CD4-positive, alpha-beta T cell treated with Interleukin-17A for 1 hour (primary cell): ENCODE measurements around the gene MAPRE2.

Experiments
- DNase-seq: peaks from one replicate; pipeline ENCODE4 v3.0.0-alpha.2; 2020

MAPRE2 gene

GRCh38 chr18:35040988-35041814, at the start of gene MAPRE2:
Gene MAPRE2 (plus strand): TSS chr18:35041413. CDS start chr18:35041540, 127 bp downstream.
- peak; percentile 99 for DNase-seq

DNA sequence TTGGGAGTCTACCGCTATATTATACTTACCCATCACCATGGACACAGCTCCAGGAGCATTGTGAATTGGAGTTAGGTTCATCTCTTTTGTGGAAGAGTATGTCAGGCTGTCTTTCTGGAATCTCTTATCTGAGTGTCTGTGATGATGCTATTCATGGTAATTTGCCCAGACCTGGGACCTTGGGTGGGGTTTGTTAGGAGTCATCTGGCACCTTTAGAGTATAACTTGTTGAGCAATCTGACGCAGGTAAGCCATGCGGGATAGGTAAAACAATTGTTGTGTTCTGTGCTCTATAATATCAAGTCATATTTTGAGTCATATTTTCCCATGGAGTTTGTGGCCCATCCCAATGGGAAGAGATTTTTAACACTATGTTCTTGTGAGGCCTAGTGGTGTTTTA, 49.7 kb upstream of the MAPRE2 start:
- no peak for DNase-seq

DNA sequence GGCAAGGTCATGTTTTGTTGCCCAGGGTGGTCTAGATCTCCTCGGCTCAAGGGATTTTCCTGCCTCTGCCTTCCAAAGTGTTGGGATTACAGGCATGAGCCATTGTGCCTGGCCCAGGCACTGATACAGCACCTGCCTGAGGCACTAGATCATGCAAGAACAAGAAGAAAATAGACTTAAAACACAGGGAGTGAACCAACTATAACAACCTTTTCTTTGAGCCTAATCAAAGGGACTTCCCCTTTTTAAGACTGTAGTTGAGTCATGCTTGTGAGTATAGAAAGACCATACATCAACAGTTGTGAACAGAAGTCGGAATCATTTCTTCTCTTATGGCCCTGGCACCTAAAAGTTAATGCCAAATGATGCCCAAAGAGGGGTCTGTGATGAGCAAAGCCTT, 47.9 kb upstream of the MAPRE2 start:
- DNase-seq = no peak

DNA sequence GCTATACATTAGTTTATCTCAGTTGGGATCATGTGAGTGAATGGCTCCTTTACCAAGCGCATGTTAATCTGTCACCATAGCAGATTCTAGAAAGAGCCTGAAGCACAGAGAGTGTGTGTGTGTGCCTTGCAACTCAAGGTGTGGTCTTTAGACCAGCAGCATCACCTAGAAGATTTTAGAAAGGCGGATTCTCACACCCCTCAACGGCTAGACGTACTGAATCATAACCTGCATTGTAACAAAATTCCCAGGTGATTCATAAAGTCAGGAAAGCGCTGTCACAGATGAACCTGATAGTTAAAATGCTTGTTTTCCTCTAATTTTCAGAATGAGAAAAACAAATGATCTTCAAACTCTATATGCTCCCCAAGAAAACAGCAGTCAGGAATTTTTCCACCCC, 45.5 kb upstream of the MAPRE2 start:
- no peak for DNase-seq

DNA sequence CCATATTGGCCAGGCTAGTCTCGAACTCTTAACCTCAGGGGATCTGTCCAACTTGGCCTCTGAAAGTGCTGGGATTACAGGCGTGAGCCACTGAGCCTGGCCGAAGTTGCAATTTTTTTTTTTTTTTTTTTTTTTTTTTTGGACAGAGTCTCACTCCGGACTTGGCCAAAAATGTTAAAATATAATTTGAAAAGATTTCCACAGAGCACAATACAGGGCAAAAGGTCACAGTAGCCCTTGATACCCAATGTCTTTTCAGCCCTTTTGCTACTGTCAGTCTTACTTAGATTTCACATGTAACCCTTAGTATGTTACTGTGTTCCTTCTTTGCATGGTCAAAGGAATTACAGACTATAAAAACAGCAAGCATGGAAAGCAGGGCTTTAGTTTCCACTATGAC, 42.6 kb upstream of the MAPRE2 start:
- no peak for DNase-seq

DNA sequence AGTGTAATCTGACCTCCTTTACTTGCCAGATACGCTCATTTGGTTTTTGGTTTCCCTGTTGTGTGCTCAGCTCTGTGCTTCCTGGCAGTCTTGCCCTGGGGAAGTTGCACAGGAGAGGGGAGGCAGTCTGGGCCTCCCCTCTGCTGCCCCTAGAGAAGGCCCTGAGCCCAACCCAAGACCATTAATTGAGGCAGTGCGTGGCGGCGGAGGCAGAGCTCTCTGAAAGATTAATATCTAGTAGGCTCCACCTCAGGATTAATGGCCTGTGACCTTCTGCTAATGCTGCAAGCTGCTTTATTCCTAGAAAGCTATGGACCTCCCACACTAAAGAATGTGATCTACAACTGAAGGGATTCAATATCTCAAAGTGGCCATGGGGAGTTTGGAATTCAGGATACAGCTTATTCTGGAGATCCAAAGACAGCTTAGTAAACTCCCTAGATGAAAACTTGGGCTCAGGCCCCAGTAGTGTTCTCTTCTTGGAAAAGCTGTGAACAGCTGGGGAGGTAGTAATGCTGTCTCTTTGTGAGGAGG, 41.4 kb upstream of the MAPRE2 start:
- no peak for DNase-seq

DNA sequence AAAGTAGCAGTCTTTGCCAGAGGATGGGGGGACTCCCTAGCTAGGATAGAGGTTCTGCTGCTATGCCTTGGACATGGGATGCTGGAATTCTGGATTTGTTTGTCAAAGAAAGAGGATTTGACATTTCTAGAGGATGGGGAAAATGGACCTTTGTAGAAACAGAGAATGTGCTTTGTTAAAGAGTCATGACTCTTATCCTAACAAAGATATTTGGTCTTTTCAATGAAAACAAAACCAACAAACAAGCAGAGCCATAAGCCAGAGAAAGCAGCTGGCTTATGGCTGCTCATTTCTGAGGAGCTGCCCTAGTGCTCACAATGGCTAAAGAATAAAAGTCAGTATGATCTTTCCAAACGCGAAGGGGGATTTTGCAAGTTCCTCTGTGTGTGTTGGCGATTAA, 40.8 kb upstream of the MAPRE2 start:
- DNase-seq = no peak

GRCh38 chr18:35002120-35002519, 39.1 kb upstream of the MAPRE2 start:
- no peak for DNase-seq

DNA sequence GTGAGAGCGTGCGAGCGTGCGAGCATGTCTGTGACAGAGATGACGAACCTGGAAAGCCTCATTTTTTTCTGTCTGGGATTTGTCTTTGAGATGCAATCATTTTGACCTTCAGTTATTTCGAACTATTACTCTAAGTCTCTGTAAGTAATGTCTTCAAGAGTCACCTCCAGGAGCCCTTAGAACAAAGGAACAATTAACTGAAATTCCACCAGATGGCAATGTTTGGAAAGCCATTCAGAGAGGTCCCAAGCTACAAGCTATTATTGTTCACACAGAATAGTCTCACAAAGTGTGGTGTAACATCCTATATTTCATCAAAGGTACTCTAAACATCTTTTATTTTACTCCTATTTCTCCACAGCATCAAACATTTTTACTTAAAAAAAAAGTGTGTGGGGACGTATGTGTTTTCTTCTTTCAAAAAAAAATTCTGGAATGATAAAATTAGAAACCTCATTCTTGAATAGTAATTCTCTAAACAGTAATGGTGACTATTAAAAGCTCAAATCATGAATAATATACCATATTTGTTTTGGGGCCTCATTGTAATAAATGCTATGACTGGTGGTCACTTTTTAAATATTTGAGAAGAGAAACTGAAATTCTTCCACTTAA, 35.1 kb upstream of the MAPRE2 start:
- DNase-seq = peak; percentile 76

- DNase-seq = no peak
Observed at GRCh38 chr18:35010156-35010555, 31.1 kb upstream of the MAPRE2 start.

DNA sequence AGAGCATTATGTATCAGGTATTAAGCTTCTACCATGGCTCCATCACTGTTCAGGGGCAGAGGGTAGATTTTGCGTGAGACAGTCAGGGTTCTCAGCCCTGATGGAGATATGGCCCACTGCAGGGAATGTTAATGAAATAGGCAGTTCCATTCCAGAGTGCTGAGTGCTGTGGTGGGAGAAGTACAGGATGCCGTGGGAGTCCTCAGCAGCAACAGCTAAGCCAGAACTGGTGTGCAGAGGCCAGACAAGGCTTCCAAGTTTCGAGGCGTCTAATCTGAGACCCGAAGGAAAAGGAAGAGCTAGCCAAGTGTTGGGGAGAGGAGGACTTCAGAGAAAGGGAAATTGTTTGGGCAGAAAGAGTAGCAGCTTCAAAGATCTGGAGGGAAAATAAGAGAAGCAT, 30.2 kb upstream of the MAPRE2 start:
- DNase-seq = no peak

GRCh38 chr18:35019933-35020332, 21.3 kb upstream of the MAPRE2 start:
- DNase-seq = no peak

DNA sequence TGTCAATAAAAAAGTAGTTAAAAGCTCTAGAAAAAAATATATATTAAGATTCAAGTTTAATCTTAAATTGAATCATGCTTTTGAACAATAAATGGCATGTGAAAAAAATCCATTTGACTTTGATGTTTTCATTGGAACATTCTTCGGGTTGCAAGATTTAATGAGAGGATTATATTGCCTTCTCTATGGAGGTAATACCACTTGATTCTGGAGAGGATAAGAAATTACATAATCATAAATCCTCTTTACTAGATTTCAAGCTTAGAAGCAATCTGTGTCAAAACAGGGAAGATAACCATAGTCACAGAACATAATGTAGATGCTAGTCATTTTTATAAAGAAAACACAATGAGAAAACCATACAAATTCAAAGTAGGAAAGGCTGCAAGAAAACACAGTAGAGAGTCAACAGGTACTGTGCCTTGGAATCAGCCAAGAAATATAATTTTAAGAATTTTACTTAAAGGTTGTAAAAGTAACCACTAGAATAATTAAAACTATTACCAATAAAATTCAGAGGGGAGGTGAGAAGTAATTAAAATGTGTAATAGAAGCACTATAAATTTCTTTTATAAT, 18.7 kb upstream of the MAPRE2 start:
- no peak for DNase-seq

DNA sequence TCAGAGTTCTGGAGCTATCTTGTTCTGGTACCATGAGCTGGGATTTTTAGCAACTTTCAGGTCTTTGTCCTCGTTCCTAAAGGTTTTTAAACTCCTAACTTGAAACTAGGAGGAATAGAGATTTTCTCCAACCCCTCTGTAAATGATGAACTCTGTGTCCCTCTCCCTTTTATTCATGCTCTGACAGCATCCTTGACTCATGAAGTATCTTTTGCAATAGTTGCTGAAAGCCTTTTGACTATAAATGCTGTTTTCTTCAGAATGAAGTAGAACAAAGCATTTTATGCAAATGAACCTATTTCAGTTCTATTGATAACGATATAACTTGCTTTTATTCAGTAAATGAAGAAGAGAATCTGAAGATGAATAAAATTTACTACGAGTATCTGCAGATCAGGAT, 17.0 kb upstream of the MAPRE2 start:
- no peak for DNase-seq

GRCh38 chr18:35024965-35025364, 16.2 kb upstream of the MAPRE2 start:
- no peak for DNase-seq

DNA sequence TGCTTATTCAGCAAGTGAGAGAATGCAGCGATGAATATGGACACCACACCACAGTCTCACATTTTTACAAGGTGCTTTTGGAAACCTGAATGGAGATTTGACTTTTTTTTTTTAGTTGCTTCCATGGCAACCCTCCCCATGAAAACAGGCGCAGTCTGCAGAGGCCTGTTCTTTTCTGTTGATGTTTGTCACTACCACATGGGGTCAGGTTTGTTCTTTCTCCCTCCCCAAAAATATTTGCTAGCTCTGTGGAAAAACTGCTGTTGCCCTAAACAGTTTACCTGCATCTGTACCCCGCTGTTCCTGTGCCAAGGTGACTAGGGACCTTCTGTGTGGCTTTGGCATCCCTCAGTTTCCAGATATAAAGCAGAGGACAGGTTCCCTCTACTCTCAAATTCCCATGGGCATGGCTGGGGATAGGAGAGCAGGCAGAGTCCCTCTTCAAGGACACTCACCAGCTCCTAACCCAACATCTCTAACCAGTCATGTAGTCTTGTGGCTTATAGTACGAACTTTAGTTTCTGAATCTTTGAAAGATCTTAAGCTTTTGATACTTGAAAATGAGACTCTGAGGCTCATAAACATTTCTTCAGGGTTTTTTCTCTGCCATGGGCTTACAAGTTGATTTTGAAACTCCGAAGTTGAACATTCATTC, 14.7 kb upstream of the MAPRE2 start:
- DNase-seq = peak; percentile 67

GRCh38 chr18:35027206-35027605, 14.0 kb upstream of the MAPRE2 start:
- DNase-seq = no peak

- no peak for DNase-seq
Observed at GRCh38 chr18:35028536-35028935, 12.7 kb upstream of the MAPRE2 start.

DNA sequence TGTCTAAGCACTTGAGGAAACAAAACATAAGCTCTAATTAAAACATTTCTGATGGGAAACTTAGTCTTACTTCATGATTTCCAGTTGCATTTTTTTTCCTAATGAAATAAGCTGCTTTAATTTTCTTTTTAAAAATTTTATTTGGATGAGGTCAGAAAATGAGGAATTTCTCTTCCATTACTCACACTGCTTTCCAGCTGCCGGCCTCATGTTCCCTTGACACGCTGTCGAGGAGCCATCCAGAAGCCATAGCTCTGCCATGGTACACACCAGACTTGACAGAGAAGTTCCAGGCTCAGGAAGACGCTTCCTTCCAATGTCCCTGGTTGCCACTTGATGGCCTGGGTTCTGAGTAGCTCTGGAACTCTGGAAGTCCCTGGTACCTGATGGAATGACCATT, 12.1 kb upstream of the MAPRE2 start:
- DNase-seq = no peak

GRCh38 chr18:35029770-35030169, 11.4 kb upstream of the MAPRE2 start:
- peak; percentile 72 for DNase-seq

- peak; percentile 67 for DNase-seq
Observed at GRCh38 chr18:35030277-35030989, 10.8 kb upstream of the MAPRE2 start.

GRCh38 chr18:35032113-35032512, 9.1 kb upstream of the MAPRE2 start:
- DNase-seq = no peak

DNA sequence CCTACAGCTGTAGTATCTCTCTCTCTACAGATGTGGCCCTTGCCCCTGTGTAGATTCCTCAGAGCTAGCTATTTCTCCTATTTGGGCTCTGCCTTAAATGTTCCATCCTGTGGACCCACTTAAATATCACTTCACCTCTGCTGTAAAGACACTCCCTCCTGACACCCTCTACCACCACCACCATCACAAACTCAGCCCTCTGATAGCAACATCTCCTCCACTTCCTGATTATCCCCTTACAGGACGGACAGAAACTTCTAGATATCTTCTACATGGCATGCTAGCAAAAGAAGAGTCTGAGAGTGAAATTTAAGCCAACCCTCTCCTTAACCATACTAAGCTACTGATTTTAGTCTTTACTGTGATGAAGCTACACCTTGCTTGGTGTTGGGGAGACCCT, 3.2 kb upstream of the MAPRE2 start:
- no peak for DNase-seq
